ENCODE results near the gene JPT2.

GRCh38 chr16:1743376-1744337 lies 65.6 kb downstream of the JPT2 start:
- TF ChIP-seq, protein P1, sequence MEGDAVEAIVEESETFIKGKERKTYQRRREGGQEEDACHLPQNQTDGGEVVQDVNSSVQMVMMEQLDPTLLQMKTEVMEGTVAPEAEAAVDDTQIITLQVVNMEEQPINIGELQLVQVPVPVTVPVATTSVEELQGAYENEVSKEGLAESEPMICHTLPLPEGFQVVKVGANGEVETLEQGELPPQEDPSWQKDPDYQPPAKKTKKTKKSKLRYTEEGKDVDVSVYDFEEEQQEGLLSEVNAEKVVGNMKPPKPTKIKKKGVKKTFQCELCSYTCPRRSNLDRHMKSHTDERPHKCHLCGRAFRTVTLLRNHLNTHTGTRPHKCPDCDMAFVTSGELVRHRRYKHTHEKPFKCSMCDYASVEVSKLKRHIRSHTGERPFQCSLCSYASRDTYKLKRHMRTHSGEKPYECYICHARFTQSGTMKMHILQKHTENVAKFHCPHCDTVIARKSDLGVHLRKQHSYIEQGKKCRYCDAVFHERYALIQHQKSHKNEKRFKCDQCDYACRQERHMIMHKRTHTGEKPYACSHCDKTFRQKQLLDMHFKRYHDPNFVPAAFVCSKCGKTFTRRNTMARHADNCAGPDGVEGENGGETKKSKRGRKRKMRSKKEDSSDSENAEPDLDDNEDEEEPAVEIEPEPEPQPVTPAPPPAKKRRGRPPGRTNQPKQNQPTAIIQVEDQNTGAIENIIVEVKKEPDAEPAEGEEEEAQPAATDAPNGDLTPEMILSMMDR (conservative IDR thresholded peaks at IDR 0.05 in 1 of 2, IDR thresholded peaks at IDR 0.05 in 1 of 2; ENCODE audit: low read depth in 1 of 2, low read length in 2 of 2) = no peak
- TF ChIP-seq EZH2 (IDR thresholded peaks at IDR 0.05; ENCODE audit: low read length, missing control alignments) = no peak
